GM19099 (cell line): ENCODE results near the gene FBXO42.

Source experiments
- POLR2A ChIP-seq: IDR thresholded peaks from 3 replicates; pipeline ENCODE4 v1.6.1; 2011; ENCODE audit warnings: low read depth; ENCODE audit not compliant: insufficient read length; ENCODE audit errors: extremely low read depth

FBXO42 gene

GRCh38 chr1:16198444-16199156 lies 153.7 kb downstream of the FBXO42 start:
- no peak for TF ChIP-seq POLR2A

GRCh38 chr1:16196874-16197273 lies 155.4 kb downstream of the FBXO42 start:
- no peak for TF ChIP-seq POLR2A
